ENCODE measurements around the gene WNT2.
"Not testable (repeated sequence)": the region's sequence is repeated elsewhere in the genome, so short reads cannot be mapped to it uniquely, and the experiment has no call there.

WNT2 gene

GRCh38 chr7:117250801-117251200, 72.1 kb downstream of the WNT2 start:
- no peak for DNase-seq

DNA sequence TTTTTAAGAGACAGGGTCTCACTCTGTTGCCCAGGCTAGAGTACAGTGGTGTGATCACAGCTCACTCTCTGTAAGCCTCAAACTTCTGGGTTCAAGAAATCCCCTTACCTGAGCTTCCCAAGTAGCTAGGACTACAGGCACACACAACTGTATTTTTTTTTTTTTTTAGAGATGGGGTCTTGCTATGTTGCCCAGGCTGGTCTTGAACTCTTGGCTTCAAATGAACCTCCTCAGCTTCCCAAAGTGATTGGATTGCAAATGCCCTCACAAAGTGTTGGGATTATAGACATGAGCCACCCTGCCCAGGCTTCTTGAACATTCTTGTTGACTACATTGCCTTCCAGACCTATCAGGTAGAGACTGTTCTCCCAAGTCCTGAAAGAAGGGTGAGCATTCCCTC, 72.6 kb downstream of the WNT2 start:
- no peak for DNase-seq

DNA sequence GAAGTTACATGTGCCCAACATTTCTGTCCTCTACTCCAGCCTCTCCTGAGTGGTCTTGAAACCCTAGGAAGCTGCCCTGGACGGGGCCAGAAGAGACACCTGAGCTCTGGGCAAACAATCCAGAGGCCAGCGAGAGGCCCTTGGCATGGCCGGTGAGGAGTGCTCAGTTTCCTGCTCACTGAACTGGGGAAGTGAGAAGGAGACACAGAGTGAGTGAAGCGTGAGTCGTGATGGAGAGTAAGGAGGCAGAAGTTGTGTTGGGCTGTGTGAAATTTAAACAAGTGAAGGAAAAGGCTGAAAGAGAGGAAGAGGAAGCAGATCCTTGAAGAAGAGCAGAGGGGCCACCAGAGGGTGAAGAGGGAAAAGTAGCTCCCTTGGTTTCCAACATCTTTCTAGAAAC, 73.2 kb downstream of the WNT2 start:
- no peak for DNase-seq

- DNase-seq, result no peak
Measured at GRCh38 chr7:117248829-117249228, 74.0 kb downstream of the WNT2 start.

DNA sequence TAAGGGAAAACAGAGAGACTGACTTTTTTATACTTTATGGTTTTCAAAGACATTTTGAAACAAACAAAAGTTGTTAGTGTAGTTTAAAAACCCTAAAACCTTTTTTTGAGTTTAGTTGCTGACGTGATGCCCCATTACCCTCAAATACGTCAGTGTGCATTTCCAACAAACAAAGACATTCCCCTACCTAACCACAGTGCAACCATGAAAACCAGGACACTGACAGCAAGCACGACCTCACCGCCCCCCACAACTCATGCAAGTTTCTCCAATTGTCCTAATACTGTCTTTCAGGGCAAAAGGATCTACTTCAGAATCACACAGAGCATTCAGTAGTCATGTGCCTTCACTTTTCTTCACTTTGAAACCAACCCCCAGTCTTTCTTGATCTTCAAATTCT, 75.0 kb downstream of the WNT2 start:
- DNase-seq, result no peak

DNA sequence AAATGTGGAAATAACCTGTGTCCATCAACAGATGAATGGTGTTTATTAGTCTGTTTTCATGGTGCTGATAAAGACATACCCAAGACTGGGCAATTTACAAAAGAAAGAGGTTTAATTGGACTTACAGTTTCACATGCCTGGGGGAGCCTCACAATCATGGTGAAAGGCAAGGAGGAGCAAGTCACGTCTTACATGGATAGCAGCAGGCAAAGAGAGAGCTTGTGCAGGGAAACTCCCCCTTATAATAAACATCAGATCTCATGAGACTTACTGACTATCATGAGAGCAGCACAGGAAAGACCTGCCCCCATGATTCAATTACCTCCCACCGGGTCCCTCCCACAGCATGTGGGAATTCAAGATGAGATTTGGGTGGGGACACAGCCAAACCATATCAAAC, 77.2 kb downstream of the WNT2 start:
- not testable (repeated sequence) for DNase-seq

DNA sequence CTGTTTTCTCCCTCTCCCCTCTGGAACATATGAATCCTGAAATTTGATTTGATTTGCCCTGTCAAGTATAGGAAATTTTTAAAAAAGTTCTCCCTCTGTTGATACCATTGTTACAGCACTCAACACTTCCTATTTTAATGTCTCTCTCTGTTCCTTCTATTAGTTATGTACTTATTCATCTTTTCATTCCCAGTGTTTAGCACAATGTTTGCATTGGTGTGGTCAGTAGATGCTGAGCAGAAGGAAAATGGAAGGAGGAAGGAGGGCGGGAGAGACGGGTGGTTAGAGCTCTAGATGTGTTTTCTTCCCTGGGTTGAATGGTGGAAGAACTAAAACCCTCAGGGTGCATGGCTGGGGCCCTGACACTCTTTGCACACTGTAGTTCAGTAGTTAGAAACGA, 79.5 kb downstream of the WNT2 start:
- no peak for DNase-seq

GRCh38 chr7:117241088-117241487, 81.8 kb downstream of the WNT2 start:
- no peak for DNase-seq

GRCh38 chr7:117238937-117239336, 83.9 kb downstream of the WNT2 start:
- no peak for DNase-seq

GRCh38 chr7:117238472-117238871, 84.4 kb downstream of the WNT2 start:
- no peak for DNase-seq

DNA sequence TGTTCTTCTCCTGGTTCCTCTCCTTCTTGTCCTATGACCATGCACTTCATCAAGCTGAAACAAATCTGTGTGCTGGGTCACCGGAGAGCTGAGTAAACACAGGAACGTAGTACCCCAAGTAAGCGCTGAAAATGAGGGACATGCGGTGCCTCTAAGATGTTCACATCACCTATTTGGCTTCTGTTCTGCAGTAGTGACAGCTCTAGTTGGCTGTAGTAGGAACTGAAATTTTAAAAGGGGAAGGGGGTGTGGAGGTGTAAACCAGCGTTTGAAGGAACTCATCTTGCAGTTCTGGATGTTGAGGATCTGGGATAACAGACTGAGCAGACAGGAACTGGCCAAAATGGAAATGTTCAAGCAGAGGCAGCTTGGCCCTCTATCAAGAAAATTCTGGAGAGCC, 85.2 kb downstream of the WNT2 start:
- DNase-seq, result no peak

DNA sequence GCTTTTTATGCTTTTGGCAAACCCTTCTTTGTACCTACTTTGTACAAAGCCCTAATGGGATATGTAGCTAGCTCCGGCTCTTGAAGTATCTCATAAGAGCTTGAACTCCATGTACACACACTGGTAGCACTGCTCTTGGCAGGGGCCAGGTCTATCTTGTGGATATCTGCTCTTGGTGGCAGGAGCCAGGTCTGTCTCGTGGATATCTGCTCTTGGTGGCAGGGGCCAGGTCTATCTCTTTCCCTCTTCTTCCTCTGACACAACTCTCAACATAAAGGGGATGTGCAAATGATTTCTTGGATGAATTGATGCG, 91.9 kb downstream of the WNT2 start:
- no peak for DNase-seq

DNA sequence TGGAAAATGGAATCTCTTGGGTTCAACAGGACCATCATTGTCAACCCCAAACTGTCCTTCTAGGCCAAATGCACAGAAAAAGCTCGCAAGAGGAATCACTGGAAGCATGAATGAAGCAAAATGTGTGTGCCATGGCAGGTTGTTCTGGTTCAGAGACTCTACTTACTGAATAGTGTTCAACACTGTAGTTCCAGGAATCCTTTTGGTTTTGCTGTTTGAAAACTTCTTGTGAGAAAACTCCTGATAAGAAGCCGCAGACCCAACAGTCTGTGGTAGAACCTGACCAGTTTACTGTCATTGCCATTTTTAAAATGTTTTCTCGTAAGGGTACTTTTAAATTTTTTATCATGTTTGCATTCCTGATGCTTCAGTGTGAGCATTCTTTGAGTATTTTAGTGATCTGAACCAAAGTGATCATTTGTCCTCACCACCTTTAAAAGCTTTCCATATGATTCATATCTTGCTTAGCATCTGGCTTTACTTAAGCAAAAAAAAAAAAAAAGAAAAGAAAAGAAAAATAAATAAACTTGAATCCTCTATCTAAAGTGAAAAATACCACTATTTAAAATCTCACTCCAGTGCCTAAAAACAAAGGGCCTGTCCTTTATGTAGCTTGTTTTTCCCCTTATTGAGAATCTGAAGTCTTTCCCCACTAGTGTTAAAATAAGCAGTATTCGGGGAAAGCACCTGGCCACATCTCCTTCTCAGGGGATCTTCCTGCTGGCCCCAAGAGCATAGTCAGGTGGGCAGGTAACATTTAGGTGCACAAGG, 92.4 kb downstream of the WNT2 start:
- DNase-seq, result no peak

GRCh38 chr7:117229350-117229749, 93.5 kb downstream of the WNT2 start:
- DNase-seq, result no peak

DNA sequence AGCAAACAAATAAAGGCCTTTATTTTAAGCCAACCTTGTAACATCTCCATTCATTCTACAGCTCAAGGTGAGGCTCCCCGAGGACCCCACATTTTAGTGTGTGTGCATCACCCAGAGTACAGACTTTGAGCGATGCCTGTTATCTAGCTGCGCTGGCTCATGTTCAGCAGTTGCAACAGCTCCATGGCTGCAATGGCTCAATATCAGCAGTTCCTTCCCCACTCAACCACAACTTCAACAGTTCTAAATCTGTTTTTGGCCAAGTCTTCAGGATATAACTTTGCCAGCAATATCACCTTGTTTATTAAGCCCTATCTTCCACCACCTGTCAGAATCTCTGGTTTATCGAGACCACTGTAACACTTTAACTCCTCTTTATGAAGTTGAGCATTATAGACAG, 95.8 kb downstream of the WNT2 start:
- DNase-seq, result no peak

GRCh38 chr7:117225536-117225935, 97.3 kb downstream of the WNT2 start:
- DNase-seq, result no peak
